ENCODE results near the gene RIT1. TPM values are rescaled to one million over a fixed set of nuclear protein-coding genes. Genes with fewer than 3 reads are reported as not detected.

The RIT1 gene
- total and polyA plus RNA-seq, 2 of the 13 experiments (the other 11 are each of a cell fraction or from before 2014, with no cell fraction given) = 12.2 to 32.2 TPM

- 0 out of 2 replicates have a peak, but pooled peaks have one; percentile 57 for TF ChIP-seq PCBP1 (IDR thresholded peaks at IDR 0.05; ENCODE audit: borderline replicate concordance, low read depth, low read length)
- peak; percentile 78 for TF ChIP-seq HNRNPL (IDR thresholded peaks at IDR 0.05; ENCODE audit: low read depth, low read length)
- no peak for TF ChIP-seq MATR3 (CRISPR knock-in tag; IDR thresholded peaks at IDR 0.05)
- TF ChIP-seq SALL2 (CRISPR knock-in tag; IDR thresholded peaks at IDR 0.05) = peak; percentile 48; the same call in 1 of the 2 replicates
- TF ChIP-seq CEBPB (IDR thresholded peaks at IDR 0.05; ENCODE audit: borderline replicate concordance, low read depth, low read length) = no peak
- TF ChIP-seq TBX2 (CRISPR knock-in tag; IDR thresholded peaks at IDR 0.05; ENCODE audit: borderline replicate concordance) = peak; percentile 76
- no peak for TF ChIP-seq MTA3 (CRISPR knock-in tag; IDR thresholded peaks at IDR 0.05)
- 0 out of 2 replicates have a peak, but pooled peaks have one; percentile 52 for TF ChIP-seq HIC2 (CRISPR knock-in tag; IDR thresholded peaks at IDR 0.05; ENCODE audit: low read depth)
- TF ChIP-seq MTA1 (CRISPR knock-in tag; IDR thresholded peaks at IDR 0.05; ENCODE audit: borderline replicate concordance) = peak; percentile 71; the same call in 1 of the 2 replicates
- peak; percentile 80; the same call in 1 of the 2 replicates for TF ChIP-seq ZHX2 (IDR thresholded peaks at IDR 0.05; ENCODE audit: low read depth)
- no peak for TF ChIP-seq ZHX2 (CRISPR knock-in tag; IDR thresholded peaks at IDR 0.05; ENCODE audit: borderline replicate concordance)
- 0 out of 2 replicates have a peak, but pooled peaks have one; percentile 78 for TF ChIP-seq ZNF564 (CRISPR knock-in tag; IDR thresholded peaks at IDR 0.05)
- TF ChIP-seq ARID5B (CRISPR knock-in tag; IDR thresholded peaks at IDR 0.05) = no peak
- TF ChIP-seq KMT2A (CRISPR knock-in tag; IDR thresholded peaks at IDR 0.05) = peak; percentile 66; the same call in 1 of the 2 replicates
- TF ChIP-seq ZNF331 (CRISPR knock-in tag; IDR thresholded peaks at IDR 0.05) = peak; percentile 67; the same call in 1 of the 2 replicates
- TF ChIP-seq ZNF644 (CRISPR knock-in tag; IDR thresholded peaks at IDR 0.05; ENCODE audit: low read depth) = no peak
- TF ChIP-seq ZNF558 (CRISPR knock-in tag; IDR thresholded peaks at IDR 0.05; ENCODE audit: borderline replicate concordance) = no peak
These were observed 53.9 kb downstream of the RIT1 start, which contains the start of gene GON4L (continued) for GRCh38 chr1:155856975-155857930.
